Keratinocyte (primary cell): ENCODE results near the gene EDN2.

ENCODE experiments used
- CTCF ChIP-seq, 3 experiments: IDR thresholded peaks in 1 of 3; conservative IDR thresholded peaks in 1 of 3; optimal IDR thresholded peaks in 1 of 3; 2 replicates in 2 of 3; 3 replicates in 1 of 3; pipeline versions ENCODE3 to v1.5.1; 2011; ENCODE audit warnings: low read length in 3 of 3, mild to moderate bottlenecking in 3 of 3, moderate library complexity in 2 of 3, control low read depth in 1 of 3, inconsistent platforms in 1 of 3; ENCODE audit not compliant: insufficient read depth in 2 of 3; ENCODE audit errors: extremely low read depth in 1 of 3
- EZH2 ChIP-seq: IDR thresholded peaks from one replicate; pipeline ENCODE4 v1.6.1; 2012; ENCODE audit warnings: inconsistent platforms, mild to moderate bottlenecking, low read length, moderate library complexity

GRCh38 chr1:41530411-41530810 is 45.9 kb upstream of the EDN2 start:
- no peak for TF ChIP-seq EZH2
- TF ChIP-seq CTCF (optimal IDR thresholded peaks at IDR 0.05 in 1 of 3, IDR thresholded peaks at IDR 0.05 in 1 of 3, conservative IDR thresholded peaks at IDR 0.05 in 1 of 3; ENCODE audit: extremely low read depth in 1 of 3, insufficient read depth in 2 of 3, low read length in 3 of 3): no peak
